Measurements from ENCODE around the gene FLNB.
"Not testable (repeated sequence)": the region's sequence is repeated elsewhere in the genome, so short reads cannot be mapped to it uniquely, and the experiment has no call there.

FLNB gene

DNA sequence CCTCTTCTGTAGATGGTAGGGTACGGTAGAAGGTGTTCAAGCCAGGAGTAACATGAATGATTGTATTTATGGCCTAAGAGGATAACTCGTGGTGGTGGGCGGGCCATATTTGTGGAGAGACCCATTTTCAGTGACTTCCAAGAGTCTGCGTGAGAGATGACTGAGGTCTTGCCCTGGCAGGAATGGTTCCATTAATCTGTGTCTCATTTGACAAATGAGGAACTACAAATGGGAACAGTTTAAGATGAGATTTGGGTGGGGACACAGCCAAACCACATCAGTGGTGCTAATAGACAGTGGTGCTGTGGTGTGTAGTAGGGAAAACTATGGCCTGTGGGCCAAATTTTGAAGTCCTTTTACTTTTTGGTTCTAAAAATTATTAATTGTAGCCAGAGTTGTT is 47.1 kb downstream of the FLNB start:
- no peak for DNase-seq

DNA sequence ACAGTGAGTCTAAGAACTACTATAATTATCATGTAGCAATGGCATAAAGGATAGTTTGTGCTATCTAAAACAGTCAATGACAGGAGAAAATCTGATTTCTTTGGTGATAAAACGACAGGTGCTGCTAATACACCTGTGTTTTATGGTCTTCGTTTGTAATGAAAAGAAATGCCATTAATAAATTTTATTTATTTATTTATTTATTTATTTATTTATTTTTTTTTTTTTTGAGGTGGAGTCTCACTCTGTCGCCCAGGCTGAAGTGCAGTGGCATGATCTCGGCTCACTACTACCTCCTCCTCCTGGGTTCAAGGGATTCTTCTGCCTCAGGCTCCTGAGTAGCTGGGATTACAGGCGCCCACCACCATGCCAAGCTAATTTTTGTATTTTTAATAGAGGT is 47.7 kb downstream of the FLNB start:
- not testable (repeated sequence) for DNase-seq

DNA sequence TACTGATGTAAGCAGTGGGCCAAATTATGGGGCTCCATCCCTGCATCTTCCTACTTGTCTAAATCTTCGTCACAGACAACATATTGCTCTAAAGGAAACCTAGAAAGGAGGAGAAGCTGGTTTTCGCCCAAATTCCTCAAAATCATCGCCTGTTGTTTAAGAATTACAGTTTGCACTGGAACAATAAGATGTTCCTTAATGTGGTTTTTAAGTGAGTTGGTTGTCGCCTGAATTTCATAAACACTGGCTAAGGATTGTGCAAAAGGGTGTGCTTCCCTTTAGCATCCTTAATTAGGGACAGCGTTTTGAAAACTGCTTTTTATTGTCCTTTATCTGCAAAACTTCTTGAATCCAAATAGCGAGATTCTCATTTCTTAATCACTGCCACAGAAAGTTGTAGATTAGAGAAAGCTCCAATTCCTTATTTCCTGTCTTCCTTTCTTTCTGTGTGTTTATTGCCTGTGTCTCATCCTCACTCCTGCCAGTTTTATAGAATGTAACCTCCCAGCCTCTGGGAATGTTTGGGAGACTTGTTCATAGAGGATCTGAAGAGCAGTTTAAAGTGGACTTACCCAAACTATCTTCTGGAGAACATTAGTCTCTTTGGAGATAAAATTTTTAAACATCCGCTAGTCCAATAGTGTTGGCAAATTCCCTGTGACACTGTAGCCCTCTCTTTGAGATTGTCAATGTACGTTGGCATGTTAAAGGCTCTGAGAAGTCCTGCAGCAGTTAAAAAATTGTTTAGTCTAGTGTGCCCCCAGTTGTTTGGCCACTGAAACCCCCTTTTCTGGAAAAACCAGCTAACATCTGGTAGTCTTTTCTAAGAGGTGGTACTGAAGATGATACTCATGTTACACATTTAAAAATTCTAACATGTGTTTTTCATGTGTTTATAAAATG is 50.4 kb downstream of the FLNB start:
- no peak for DNase-seq

DNA sequence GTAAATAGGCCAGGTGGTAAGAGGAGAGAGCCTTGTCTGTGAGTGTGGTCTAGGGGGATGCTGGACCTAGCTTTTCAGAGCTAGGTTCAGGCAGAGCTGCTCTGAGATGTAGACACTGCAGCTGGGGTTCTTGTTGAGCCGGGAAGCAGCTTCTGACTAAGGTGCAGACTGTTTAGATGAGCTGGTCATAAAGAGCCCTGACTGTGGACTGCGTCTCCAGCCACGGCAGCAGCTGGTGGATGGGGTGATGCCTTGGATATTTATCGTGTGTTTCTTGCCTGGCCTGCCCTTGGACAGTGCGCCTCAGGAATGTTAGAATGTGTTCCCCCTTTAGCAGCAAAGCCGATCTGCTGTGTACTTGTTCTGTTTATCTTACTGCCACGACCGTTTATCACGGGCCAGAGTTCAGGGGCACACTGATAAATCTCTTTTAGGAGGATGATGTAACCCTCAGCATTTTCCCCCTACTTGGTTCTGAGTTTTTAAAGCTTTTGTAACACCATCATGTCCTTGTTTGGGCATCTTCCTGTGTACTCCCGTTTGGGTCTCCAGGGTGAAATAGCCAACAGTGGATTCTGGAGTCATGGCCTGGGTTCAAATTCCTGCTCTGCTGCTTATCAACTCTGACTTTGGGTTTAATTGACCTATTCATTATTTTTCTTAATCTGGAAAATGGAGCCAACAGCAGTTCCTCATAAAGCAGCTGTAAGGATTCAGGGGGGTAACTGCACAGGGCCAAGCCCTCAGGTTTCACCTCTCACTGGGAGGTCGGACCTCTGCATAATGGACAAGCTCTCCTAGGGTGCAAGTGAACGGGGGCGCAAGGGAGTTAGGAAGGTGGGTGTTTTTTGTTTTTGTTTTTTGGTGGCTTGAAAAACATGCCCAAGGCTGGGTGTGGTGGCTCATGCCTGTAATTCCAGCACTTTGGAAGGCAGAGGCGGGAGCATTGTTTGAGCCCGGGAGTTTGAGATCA is 51.4 kb downstream of the FLNB start:
- no peak for DNase-seq

DNA sequence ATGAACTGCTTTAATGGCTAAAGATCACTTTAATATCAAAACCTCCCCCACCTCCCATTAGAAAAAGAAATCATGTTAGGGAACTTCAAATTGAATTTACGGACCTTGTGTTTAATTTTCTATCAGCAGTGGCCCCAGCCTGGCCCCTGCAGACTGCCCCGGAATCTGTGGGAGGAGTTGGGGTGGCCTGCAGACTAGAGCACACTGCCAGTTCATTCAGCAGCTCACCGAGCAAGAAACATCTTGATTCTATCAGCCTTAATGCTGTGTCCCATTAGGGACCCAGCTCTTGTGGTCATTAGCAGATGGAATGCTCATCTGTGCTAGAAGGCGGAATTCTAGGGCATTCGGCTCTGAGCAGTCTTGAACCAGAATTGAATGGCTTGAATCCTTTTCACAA is 54.2 kb downstream of the FLNB start:
- no peak for DNase-seq

DNA sequence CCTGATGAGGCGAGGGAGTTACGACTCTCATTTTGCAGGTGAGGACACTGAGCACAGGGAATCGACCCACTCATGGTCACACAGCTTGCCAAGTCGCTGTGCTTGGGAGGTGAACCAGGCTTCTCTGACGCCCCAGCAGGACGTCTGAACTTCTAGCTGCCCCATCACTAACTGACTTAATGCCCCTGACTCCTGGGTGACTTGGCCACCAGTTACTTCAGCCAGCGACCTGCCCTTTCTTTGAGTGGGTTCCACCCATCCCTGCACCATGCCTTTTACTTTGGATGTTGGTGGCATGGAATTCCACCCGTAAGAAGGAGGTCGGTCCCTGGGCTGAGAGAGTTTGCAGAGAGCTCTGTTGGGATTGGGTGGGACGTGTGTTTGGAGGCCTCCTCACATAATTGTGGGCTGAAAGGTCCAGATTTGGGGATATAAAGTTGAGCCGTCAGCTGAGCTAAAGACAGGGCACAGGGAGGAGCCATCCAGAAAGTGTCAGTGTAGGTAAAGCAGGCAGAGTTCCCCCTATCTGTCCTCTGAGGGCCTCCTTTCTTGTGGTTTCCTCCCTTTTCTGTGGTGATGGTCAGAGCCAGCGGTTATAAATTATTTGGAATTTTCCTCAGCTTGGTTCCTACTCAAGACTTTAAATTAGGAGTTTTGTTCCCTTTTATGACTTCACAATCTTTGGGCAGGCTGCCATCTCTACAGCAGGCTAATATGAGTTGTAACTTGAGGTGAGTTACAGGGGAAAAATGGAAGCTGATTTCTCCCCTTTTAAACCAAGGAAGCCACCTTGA is 55.0 kb downstream of the FLNB start:
- no peak for DNase-seq

DNA sequence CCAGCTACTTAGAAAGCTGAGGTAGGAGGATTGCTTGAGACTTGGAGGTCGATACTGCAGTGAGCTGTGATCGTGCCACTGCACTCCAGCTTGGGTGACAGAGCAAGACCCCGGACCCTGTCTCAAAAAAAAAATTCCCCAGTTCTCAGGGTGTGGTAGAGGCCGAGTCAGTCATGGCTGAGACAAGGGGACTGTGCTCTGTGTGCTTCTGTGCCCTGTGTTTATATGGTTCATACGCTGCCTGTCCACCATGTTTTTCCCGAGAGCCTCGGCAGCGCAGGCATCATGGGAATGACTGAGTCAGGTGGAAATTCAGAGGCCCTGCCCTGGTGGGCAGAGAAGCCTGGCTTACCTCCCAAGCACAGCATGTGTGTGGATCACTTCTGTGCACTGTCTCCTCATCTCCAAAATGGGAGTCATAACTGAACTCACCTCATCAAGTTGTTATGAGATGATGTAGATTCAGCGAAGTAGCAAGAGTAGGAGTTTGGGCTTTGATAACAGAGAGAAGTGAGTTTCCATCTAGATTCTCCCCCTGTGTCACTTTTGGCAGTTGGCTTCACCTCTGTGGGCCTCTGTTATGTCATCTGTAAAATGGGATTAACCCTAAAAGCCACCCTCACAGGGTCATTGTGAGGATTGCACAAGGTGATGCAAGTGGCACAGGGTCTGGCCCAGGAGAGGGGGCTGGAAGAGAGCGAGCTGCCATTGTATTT is 56.9 kb downstream of the FLNB start:
- DNase-seq, result no peak

DNA sequence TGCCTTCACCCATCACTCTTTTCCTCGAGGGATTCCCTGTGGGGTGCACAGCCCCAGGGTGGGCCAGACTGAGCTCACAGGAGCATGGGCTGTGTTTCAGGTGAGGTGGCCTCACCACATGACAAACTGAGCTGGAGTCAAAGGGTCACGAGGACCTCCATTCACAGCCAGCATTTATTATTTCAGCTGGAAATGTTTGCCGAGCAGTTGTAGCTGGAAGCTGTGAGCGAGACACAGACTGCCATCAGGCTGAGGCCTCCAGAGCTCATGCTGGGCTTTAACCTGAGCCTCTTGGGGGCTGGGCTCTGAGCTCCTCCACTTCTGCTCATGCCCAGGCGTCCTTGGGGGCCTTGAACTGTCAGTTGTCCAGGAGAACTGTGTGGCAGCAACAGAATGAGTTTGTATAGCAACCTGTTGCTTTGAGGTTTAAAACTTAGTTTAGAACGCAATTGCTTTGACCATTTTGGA is 57.5 kb downstream of the FLNB start:
- DNase-seq, result no peak

DNA sequence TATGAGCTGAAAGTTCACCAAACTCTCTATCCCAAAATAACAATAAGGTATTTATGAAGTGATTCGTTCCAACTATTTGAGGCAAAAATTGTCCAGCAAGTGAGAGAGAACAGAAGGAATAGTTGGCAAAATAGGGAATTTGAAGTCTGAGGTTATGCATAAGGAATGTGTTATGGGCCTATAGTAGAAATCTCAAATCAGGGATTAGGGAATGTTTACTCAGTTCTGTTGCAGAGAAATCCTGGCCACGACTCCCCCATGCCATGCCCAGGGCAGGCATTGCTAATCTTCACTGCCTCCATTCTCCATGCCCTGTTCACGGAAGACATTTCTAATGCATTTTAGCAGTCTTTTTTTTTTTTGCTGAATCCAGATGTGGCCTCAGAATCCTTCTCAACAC is 58.6 kb downstream of the FLNB start:
- DNase-seq, result no peak

DNA sequence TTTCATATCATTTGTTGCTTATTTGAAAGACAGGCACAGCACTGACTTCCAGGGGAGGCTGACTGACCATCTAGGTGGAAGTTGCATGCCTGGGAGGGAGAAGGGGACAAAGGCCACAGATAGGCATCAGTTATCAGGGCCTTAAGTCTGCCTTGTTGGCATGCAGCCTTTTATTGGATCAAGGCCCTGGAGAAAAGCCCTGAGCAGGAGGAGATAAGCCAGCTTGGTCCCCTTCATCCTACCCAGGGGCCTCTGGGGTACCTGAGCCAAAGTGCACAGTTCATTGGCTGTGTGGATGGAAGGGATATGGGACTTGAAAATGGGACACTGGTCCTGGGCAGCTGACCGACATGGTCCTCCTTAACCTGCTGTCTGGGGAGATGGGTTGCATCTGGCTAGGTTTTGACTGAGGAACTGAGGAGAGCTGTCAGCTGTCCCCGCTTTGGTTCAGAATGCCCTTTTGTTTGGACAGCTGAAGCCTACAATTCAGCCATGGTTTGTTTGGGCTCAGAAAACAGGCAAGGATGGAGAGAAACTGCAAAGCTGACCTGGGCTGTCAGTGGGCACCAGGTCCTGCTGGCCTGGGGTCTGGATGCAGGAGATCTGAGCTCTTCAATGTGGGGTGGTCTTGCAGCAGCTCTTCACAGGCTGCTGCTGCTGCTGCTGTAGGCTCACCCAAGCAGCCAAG is 60.0 kb downstream of the FLNB start:
- no peak for DNase-seq

DNA sequence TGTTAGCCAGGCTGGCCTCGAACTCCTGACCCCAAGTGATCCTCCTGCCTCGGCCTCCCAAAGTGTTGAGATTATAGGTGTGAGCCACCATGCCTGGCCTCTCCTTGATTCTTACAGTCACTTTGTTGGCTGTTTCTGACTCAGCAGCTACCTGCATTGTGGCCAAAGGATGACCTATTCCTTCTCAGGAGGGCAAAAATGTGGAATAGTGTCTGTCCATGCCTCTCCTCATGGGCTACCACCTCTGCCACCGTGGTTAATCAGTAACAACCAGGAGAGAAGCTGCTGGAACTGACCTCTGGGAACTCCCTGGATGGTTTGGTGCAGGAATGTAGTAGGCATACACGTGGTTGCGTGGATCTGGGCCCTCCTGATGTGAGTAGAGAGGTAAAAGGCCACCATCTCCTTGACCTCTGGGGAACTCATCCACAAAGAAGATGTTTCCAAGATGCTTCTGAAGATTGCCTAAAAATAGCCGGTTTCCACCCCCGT is 63.3 kb downstream of the FLNB start:
- no peak for DNase-seq

DNA sequence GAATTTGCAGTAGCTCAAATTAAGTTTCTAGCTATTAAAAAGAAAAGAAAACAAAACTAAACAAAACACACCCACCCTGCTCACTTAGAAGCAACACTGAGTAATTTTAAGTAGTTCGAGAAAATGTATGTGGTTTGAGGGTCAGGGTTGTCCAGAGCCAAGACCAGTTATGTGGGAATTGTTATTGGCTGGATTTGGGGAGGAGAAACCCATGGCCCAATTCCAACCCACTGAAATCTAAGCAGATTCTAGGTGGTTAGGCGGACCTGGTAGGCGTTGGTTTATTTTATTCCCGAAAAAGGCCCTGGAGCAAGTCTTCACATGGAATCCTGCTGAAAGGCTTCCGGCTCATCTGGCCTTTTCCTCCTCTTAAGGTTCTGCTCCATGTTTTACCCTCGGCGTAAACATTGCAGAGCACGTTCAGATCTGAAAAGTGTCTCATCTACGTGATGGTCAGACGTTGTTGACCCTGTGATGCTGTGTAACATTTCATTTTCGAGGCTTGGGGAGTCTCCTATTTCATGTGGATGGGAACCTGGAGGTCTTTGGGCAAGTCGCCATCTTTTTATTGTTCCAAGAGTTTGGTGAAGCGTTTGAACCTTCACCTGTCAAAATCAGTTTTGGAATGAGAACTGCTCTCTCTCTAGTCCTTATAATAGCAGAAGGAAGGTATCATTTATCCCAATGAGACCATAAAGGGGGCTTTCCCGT is 64.0 kb downstream of the FLNB start:
- DNase-seq, result no peak

DNA sequence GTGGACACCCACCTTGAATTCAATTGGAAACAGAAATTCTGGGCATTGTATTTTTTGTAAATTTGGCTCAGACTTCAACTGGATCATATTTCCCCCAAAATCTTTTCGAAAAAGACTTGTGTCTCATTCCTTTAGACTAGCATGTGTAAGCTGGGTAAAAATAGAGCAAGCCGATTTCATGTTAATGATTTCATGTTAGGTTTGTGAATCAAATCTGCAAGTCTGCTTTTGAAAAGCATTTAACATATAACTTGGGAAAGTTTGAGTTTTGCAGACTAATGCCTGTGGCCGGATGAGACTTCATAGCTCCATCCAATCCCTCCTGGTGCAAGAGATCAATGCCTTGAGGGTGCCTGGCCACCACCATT is 64.5 kb downstream of the FLNB start:
- no peak for DNase-seq

DNA sequence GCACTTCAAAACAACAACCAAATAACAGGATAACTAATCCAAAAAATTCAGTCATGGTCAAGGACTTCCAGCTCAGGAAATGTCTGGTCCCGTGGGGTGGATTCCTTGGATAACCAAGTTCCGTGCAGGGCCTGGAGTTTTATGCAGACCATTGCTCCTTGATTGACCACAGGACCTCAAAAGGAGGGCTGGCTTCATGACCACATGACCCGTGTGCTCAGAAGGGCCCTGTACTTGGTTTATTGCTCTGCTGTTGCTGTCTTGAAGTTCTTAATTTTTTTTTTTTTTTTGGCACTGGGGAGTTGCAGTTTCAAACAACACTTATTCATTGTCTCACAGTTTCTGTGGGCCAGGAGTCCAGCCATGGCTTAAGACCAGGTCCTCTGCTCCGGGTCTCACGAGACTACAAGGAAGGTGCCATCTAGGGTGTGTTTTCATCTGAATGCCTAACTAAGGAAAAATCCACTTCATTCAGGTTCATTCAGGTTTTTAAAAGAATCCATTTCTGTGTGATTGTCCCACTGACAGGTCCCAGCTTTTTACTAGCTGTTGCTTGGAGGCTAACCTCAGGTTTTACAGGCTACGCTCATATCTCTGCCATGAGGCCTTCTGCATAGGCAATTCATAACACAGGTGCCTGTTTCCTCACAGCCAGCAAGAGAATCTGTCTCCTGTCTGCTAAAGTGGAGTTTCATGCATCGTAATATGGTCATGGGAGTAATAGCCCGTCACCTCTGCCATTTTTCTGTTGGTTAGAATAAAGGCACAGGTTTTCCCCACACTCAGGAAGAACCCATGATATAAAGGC is 65.3 kb downstream of the FLNB start:
- DNase-seq, result no peak

DNA sequence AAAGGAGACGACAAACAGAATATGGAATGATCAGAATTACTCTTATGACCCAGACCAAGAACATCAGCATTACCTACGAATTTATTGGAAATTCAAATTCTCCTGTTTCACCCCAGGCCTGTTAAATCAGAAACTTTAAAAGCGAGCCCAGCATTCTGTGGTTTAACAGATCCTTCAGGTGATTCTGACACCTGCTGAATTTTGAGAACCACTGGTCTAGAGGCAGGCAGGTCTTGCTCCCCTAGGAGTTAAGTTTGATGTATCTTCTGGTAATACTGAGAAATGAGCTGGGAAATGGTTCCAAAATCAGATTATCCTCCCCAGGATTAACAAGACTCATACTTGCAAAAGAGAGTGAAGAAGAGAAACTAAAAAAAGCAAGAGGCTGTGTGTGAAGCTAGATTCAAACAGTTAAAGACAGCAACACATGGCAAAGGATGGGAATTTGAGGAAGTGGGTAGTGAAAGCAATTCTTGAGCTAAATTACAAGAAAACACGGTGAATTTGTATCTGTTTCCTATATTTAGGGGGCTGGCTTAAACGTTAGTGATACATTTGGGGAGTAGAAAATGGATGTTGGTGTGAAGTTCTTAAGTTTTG is 66.0 kb downstream of the FLNB start:
- no peak for DNase-seq

DNA sequence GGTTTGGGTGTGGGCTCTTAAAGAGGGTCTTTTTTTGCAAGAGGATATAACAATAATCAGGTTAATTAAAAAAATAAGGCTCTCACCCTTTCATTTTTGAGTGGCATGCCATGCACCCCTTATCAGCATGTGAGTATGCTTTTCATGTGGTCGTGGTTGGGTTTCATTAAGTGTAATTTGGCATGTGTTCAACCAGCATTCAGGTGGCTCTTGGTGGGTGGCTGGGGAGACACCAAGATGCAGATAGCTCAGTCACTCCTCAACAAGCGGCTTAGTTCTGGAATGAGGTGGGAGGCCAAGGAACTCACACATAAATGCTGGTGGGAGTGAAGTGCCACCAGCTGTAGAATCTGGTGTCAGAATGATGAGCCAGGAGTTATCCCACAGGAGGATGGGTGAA is 66.8 kb downstream of the FLNB start:
- DNase-seq, result peak in 1 of 5 experiments; percentile 73

DNA sequence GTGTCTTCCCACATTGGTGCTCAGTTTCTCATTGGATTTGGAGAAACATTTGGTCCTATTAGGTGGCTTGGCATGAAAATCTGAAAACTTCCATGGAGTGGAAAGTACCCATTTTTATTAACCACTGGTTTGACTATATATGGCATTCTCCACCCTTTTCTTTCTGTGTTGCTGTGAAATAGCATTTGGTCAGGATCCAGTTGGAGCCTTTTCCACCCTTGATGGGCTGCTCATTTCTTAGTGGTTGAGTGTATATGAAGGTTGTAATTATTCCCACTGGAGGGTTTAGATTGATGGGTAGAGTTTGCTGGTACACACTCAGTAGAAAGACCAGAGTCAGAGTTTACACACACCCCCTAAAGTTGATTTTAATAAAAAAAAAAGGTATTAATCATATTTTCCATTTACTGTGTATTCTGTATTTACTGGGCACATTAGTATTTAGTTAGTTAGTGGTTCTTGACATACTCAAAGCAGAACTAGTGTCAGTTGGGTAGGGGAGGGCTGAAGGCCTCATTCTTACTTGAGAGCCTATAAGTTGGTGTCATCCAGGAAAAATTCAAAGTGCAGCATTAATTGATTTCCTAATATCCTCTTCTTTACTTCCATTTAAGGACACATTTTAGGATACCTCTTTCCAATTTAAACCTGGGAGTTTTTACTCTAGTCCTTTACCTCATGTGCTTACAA is 69.5 kb downstream of the FLNB start:
- DNase-seq, result no peak

DNA sequence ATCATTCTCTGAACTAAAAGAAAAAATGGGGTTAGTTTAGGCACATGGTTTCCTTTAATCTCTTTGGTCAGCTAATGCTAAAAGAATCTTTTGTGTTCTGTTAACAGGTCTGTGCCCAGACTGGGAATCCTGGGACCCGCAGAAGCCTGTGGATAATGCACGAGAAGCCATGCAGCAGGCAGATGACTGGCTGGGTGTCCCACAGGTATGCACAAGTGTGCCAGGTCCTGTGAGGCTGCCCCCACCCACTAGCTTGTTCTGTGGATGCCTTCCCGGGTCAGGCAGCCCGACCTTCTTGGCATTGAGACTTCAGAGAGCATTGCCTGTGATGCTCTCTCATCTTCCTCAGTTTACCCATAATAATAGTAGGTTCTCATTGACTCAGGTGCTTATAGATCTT is 70.4 kb downstream of the FLNB start:
- DNase-seq, result no peak

DNA sequence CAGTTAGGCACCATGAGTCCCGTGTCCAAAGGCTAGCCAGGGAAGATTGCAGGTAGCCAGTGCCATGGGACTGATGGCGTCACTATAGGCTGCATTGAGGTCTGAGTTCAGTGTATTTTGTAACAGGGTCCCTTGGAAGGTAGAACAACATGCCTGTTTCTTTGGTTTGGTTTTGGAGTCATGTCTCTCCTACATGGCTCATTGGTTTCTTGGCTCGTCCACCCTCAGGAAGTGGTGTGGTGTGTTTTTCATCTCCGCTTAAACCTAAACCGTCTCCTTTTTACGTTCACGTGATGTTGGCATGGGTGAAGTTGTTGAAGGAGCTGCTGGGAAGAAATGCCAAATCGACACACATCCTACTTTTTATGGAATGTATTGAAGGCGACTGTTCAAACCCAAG is 71.6 kb downstream of the FLNB start:
- no peak for DNase-seq
